NCI-H1694 (cell line): ENCODE measurements around the gene CAB39.
A peak's percentile ranks its signal among the peaks of the same experiment; 100 is the strongest.

Experiments used
- DNase-seq: peaks from one replicate; lab custom pipeline; 2025; lab: John Stamatoyannopoulos, UW

The CAB39 gene

GRCh38 chr2:230863442-230864121 lies 150.9 kb downstream of the CAB39 start:
- DNase-seq = no peak

DNA sequence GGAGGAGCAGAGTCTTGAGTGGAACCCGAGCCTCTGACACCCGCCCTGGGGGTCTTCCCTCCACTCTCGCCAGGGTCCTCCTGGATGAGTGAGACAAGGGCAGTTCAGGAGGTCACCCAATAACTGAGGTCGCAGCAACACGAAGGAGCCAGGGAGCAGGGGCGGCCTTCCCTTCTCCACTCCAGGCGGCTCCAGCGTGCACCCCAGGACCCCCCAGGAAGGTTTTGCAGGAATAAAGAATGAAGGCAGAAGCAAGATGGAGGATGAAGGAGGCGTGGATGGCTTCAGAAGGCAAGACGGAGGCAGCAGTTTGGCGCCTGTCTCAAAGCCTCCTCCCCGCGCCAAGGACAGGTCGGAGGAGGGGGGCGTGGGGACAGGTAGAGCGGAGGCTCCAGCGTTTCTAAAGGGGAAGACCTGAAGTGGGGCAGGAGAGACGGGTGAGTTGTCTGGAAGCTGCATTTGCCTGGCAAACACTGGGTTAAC lies 151.5 kb downstream of the CAB39 start:
- no peak for DNase-seq

DNA sequence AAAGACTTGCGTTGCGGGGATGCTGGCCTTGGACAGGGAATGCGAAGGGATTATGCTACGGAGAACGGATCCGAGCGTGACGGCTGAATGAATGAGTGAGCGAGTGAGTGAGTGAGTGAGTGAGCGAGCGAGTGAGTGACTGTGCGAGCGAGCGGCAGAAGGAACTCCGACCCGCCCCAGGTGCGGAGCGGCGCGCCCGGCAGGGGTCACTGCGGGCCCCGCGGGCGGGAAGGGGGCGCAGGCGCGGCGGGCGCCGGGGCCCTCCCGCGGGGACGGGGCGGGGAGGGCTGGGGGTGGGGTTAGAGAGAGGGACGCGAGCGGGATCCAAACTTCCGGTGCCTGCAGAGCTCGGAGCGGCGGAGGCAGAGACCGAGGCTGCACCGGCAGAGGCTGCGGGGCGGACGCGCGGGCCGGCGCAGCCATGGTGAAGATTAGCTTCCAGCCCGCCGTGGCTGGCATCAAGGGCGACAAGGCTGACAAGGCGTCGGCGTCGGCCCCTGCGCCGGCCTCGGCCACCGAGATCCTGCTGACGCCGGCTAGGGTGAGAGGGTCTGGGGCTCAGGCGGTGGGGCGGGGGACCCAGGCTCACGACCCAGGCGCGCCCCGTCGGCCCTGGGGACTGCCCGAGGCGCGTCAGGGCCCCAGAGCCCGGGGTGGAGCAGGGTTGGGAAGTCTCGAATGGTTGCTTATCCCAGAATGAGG lies 152.1 kb downstream of the CAB39 start, which contains the start of gene ITM2C:
Gene ITM2C (plus strand): TSS at position 338 of the 702 bp plus-strand sequence. CDS start 84 bp downstream, at position 422.
- peak; percentile 51 for DNase-seq

DNA sequence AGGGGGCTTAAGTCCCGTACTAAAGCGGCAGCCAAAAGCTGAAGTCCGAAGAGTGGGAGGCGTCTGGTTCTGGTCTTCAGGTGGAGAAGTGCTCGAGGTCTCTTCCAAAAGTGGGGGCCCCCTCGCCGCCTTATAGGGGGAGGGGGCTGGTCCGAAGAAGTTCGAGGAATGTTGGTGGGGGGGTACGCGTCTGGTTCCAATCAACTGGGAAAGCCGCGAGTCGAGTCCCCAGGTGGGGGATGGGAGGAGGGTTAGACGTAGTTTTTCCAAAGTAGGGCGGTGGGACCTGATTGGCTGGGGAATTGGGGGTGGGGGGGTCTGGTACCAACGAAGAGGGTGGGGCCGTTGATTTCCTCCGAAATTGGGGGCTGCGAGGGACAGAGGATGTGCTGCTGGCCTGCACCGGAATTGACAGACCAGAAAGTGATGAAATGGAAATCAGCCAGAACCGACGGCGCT lies 152.7 kb downstream of the CAB39 start:
- no peak for DNase-seq

GRCh38 chr2:230865766-230866755 lies 153.4 kb downstream of the CAB39 start:
- no peak for DNase-seq

- peak; percentile 30 for DNase-seq
These were observed 154.3 kb downstream of the CAB39 start for GRCh38 chr2:230866756-230867523.

DNA sequence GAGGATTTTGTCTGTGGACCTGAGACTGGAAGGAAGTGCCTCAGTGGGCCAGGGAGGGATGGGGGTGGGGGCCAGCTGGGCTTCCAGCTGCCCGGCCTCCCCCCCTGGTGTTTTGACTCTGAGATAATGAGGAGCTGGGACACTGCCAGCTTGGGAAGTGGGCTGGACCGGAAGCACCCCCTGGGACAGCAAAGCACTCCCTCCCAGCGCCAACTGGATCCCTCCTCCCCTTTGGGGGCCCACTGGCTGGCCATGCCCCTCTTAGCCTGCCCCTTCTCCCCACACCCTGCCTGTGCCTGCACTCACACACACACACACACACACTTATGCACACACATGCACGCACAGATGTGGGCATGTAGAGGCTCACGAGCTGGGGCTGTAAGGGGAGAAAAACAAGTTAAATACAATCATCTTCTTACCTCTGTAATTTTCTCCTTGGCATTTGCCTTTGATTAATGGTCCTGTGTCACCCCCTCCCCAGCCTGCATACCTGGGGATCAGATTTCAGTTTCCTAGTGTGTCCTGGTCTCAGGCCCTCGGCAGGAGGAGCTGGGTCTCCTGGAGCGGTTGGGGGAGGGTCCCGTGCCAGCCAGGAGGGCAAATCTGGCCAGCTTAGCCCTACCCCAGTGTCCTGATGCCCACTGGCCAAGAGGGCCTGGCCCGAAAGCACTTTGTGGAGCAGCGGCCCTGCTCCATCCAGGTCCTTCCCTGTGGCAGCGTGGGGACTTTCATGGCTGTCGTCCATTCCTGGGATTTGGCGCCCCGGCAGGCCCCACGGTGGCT lies 155.7 kb downstream of the CAB39 start:
- no peak for DNase-seq

- DNase-seq = no peak
These were observed 156.6 kb downstream of the CAB39 start for GRCh38 chr2:230868947-230869913.

DNA sequence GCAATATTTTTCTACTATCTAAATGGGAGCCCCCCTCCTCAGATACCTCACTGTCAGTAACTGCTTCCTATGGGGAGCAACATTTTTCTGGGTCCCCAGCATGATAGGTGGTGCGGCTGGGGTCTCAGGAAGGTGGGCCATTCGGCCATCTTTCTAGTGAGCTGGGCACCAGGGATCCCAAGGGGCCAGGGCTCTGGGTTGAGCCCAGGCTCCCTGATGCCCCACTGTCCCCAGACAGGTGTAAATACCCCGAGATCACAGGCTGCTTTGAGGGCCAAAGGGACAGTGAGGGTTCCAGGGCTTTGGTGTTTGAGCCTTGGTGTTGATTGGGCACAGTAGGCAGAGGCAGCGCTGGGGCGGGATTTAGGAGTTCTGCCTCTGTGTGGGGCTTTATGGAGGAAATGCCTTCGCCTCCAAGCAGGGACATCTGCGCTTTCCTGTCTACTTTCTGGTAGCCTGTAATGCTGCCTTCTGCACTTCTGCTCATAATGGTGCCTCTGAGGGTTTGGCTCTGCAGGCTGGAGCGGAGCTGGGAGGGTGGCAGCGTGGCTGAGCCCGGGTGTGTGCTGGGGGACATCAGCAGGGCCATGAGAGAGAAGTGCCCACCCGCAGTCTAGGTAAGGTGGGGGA lies 157.4 kb downstream of the CAB39 start:
- no peak for DNase-seq
